NCI-H526 (cell line): Measurements from ENCODE around the gene PFN2.
"Not testable (repeated sequence)": the region's sequence is repeated elsewhere in the genome, so short reads cannot be mapped to it uniquely, and the experiment has no call there.

Source experiments
- DNase-seq, 2 experiments: peaks; one replicate each; lab custom pipeline; 2025; lab: John Stamatoyannopoulos, UW

PFN2 gene

DNA sequence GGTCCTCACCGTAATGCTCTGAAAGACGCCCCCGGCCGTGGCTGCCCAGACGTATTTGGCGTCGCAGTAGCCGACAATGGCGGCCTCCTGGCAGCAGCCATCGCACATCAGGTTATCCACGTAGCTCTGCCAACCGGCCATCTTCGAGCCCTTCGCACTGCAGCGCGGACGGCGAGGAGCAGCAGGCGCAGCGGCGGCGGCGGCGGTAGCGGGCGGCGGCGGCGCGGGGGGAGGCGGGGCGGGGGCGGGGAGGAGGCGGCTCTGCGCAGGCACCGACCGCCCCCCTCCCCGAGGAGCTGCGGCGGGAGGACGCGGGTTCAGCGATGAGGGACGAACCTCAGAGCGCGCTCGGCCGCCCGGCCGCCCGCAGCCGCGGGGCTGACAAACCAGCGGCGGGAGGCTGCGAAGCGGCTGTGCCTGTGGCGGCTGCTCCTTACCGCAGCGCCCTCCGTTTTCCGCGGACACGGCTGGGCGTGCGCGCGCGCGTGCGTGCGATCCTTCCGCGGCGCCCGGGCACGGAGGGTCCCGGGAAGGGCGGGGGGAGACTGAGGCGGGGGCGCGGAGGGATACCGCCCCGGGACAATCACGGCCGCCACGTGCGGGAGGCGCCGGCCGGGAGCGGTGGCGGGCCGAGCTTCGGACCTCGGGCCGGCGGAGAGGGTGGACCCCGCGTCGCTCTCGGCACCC lies at the start of gene PFN2:
Gene PFN2, minus strand, starts transcription at position 180 of the 687 bp plus-strand sequence. Its CDS starts 39 bp downstream, at position 141.
- DNase-seq = peak; percentile 75 to 98

DNA sequence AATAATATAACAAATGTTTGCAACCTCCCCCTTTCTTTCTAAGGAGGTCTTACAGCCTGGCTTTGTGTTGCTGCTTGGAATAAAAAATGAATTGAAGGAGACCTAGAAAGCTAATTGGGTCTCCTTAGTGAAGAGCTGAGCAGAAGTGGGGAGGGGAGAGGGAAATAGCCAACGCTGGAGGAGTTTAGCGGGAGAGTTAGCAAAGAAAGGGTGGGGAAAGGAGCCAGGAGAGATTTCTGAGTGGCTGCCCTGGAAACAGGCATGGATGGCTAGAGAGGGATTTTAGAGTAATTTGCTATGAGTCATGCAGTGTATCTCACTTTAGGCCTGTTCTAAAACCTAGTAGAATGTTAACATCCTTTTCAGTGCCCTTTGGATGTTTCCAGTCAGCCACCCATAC lies 45.2 kb upstream of the PFN2 start:
- no peak for DNase-seq

DNA sequence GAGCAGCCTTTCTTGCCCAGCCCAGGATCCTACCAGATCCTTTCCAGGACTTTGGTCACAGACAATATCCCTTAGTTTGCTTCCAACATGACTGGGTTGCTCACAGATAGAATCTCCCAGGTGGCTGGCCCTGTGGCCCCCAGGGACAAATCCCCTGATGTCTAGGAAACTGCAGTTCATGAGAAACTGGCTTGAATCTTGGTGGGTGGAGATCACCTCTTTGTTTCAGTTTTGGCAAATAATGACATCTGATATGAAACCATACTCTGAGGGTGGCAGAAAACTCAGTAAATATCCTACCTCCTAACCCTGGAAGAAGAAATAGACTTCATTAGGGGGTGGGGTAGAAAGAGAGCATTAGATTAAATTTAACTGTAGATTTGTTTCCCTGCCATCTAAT lies 44.1 kb upstream of the PFN2 start:
- no peak for DNase-seq

GRCh38 chr3:150013801-150014200 lies 43.1 kb upstream of the PFN2 start:
- no peak for DNase-seq

GRCh38 chr3:150006794-150007193 lies 36.1 kb upstream of the PFN2 start:
- DNase-seq = no peak

GRCh38 chr3:150005243-150006112 lies 34.8 kb upstream of the PFN2 start:
- DNase-seq = peak; percentile 30 to 63

DNA sequence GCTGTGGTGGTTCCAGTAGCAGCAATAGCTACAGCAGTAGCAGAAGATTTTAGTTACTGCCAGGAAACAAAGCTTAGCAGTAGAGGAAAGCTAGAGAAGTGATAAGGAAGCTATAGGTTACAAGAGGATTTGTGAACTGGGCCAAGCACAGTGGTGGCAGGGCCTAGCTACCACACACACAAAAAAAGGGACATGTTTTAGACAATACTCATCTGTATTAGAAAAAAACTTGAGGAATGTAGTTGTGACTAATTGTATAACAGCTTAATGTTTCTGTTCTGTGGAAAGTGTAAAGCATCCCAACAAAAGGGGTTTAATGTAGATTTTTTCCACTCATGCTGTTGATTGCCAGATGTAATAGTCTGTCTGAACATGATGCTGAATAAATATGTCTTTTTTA lies 29.9 kb upstream of the PFN2 start:
- no peak for DNase-seq

- no peak for DNase-seq
Observed at GRCh38 chr3:149999421-149999820, 28.7 kb upstream of the PFN2 start.

- DNase-seq = no peak
Observed at GRCh38 chr3:149998946-149999345, 28.3 kb upstream of the PFN2 start.

GRCh38 chr3:149992416-149993058 lies 21.8 kb upstream of the PFN2 start:
- no peak for DNase-seq

GRCh38 chr3:149990423-149990948 lies 19.8 kb upstream of the PFN2 start:
- no peak for DNase-seq

GRCh38 chr3:149989307-149989706 lies 18.6 kb upstream of the PFN2 start:
- DNase-seq = peak in 1 of 2 experiments; percentile 49

- DNase-seq = no peak
Observed at GRCh38 chr3:149983628-149984027, 12.9 kb upstream of the PFN2 start.

GRCh38 chr3:149983053-149983452 lies 12.4 kb upstream of the PFN2 start:
- DNase-seq = not testable (repeated sequence)

- DNase-seq = not testable (repeated sequence)
Observed at GRCh38 chr3:149981979-149982378, 11.3 kb upstream of the PFN2 start.

DNA sequence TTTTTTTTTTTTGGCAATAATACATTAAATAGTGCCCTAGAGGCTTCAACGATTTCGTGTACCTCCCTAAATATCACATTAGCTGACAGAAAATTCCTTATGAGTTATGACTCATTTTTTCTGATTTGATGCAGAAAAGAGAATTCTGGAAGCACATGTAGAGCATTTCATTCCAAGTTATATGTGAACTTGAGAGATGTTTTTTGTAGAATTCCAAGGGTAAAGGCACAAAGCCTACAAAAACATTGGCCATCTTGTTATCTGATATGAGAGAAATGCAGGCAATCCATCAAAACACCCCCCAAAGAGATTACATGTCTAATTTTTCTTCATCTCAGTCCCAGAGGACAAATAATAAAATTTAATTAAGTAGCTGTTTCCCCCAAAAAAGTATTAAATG lies 6.7 kb upstream of the PFN2 start:
- no peak for DNase-seq

DNA sequence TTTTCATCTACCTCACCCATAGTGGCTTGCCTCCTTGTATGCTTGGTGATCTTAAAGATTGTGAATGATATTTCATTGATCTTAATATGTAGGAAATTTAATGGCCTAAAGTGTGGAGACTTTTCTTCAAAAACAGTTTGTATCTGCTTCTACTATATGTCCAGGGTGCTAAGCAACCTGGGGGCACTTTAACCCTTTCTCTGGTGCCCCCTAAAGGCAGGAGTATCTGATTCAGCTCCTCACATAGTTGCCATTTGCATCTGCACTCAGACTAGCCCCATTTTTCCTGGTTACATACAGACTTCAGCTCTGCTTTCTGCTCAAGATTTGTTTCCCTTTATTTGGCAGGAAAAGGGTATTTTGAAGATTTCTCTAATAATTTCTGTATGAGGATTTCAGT lies 5.2 kb upstream of the PFN2 start:
- DNase-seq = no peak

- peak; percentile 82 to 98 for DNase-seq
Observed at GRCh38 chr3:149971403-149972075, 844 bp upstream of the PFN2 start.

- DNase-seq = peak; percentile 70 to 89
Observed at GRCh38 chr3:149969940-149970715, 567 bp downstream of the PFN2 start.

DNA sequence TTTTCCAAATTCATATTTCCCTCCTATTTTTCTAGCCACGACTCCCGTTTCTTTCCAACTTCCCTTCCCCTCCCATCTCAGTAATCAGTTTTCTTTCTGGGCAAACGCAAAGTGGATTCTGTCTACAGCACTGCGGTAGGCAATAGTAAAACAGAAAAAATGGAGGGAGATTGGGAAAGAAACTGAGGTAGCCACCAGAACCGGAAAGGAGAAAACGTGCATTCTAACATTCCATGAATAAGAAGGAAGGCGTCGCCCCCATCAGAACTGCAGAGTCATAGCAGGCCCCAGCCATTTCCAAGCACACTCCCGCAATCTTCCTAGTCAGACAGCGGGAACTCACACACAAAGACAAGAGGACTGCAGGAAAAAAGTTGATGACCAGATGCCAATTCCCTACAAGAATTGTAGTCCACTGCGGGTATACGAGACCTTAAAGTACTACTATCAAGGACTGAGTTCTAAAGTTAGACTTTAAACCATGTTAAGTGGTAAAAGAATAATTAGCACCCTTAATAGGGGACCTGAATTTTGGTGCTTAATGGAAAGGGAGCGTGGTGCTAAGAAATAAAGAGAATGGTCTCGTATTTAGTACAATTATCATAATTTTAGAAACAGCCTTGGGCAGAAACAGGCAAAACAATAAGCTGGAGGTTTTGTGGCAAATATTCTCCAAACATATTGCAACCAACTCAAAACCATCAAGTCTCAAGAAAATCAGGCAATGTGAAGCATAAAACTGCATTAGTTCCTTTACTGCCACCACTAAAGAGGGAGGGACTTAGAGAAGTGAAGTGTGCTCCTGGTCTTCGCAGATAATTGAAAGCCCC lies 1.4 kb downstream of the PFN2 start:
- peak; percentile 86 to 92 for DNase-seq
